Spleen (tissue), 11 donors: ENCODE results near the gene PACS1. TPM values are rescaled to one million over a fixed set of nuclear protein-coding genes. Genes with fewer than 3 reads are reported as not detected.

Experiments used
- DNase-seq: peaks from one replicate; pipeline ENCODE4 v3.0.0-alpha.2; 2020
- H3K27ac ChIP-seq, 8 donors: fragments of 200-600 bp; sonication (generic) in 7 of 8; 1 replicate in 4 of 8; 2 replicates in 4 of 8; pipeline versions ENCODE4 v1.5.0 to v1.8.0; 2016 to 2021; ENCODE audit warnings: inconsistent platforms in 4 of 8, mild to moderate bottlenecking in 4 of 8, moderate library complexity in 1 of 8
- H3K27me3 ChIP-seq, 7 donors: fragments of 200-600 bp; sonication (generic) in 6 of 7; replicated peaks in 1 of 7; 1 replicate in 4 of 7; 2 replicates in 3 of 7; pipeline versions ENCODE4 v1.5.0 to v1.8.0; 2016 to 2021; ENCODE audit warnings: inconsistent platforms in 3 of 7, mild to moderate bottlenecking in 1 of 7
- H3K36me3 ChIP-seq, 6 donors: fragments of 200-600 bp; sonication (generic) in 5 of 6; 1 replicate in 4 of 6; 2 replicates in 2 of 6; pipeline versions ENCODE4 v1.5.0 to v1.8.0; 2016 to 2021; ENCODE audit warnings: inconsistent platforms in 2 of 6
- H3K4me1 ChIP-seq, 6 donors: fragments of 200-600 bp; sonication (generic) in 5 of 6; 1 replicate in 3 of 6; 2 replicates in 3 of 6; pipeline versions ENCODE4 v1.5.0 to v1.8.0; 2016 to 2021; ENCODE audit warnings: inconsistent platforms in 3 of 6
- H3K4me3 ChIP-seq, 8 donors: fragments of 200-600 bp; sonication (generic) in 7 of 8; 1 replicate in 4 of 8; 2 replicates in 4 of 8; pipeline versions ENCODE4 v1.5.0 to v1.8.0; 2016 to 2021; ENCODE audit warnings: inconsistent platforms in 4 of 8, mild to moderate bottlenecking in 4 of 8, moderate library complexity in 2 of 8
- H3K9me3 ChIP-seq, 8 donors: fragments of 200-600 bp; sonication (generic) in 7 of 8; 1 replicate in 4 of 8; 2 replicates in 4 of 8; pipeline versions ENCODE4 v1.5.0 to v1.8.0; 2016 to 2021; ENCODE audit warnings: inconsistent platforms in 4 of 8
- POLR2A ChIP-seq, 3 donors: fragments of 450-650 bp; IDR thresholded peaks; one replicate each; pipeline ENCODE4 v1.5.1; 2017; ENCODE audit warnings: antibody characterized with exemption in 3 of 3, mild to moderate bottlenecking in 1 of 3
- POLR2AphosphoS5 ChIP-seq, 3 donors: sonication (generic); formaldehyde crosslinking; IDR thresholded peaks; one replicate each; pipeline ENCODE4 v1.5.1; 2017; ENCODE audit warnings: antibody characterized with exemption in 3 of 3
- WGBS, 5 donors: extraction: QIAGEN DNeasy Blood & Tissue Kit in 3 of 5; methylation state at CpG; one replicate each; pipeline versions ENCODE4 v1.1.5 to v1.1.7; 2013 to 2018; 5-methylcytosine and 5-hydroxymethylcytosine counted together
- intact Hi-C: fragments of 100-400 bp; cut with DNase I; formaldehyde crosslinking; loops from one replicate; pipeline ENCODE4 v1.15.0; 2023; ENCODE audit warnings: low total_unique reads
- polyA plus RNA-seq, 3 donors: library from polyadenylated mRNA; stranded (reverse); fragments of 200-250 nt; gene quantifications; one replicate each; pipeline ENCODE4 v1.2.1, GENCODE V29; 2013
- total RNA-seq, 7 donors: library from RNA; depleted of rRNA in 3 of 7; stranded (reverse); fragments of >200 nt in 3 of 7; fragmentation: NEBNext Ultra II Directional in 4 of 7; extraction: Animal tissue kit (Norgen Biotek cat#: 25700) in 4 of 7; gene quantifications; one replicate each; pipeline versions ENCODE4 v1.1.0 to v1.2.1, GENCODE V29; 2016 to 2021
- TF ChIP-seq, protein P1 (sequence below), 11 experiments: fragments of 200-600 bp in 7 of 11; fragments of 450-650 bp in 4 of 11; sonication (generic) in 4 of 11; IDR thresholded peaks in 8 of 11; conservative IDR thresholded peaks in 3 of 11; 1 replicate in 7 of 11; 2 replicates in 4 of 11; pipeline versions ENCODE4 v1.4.0 to v1.8.0; 2016 to 2021; ENCODE audit warnings: antibody characterized with exemption in 11 of 11, inconsistent platforms in 4 of 11, mild to moderate bottlenecking in 1 of 11
- donor health status: healthy with polysubstance abuse.
- donor health status: DM: no; HTN: no; CAD: no; lungs with moderate emphysema.
- donor health status: DM: no; HTN: no; CAD: no.
- donor health status: Bipolar disorder and iron deficiency.
- donor health status: healthy.
- donor health status: DM: no; HTN: no; CAD: no.
- donor health status: DM: yes; HTN: yes; CAD: no.

The PACS1 gene
- total and polyA plus RNA-seq, 10 donors: 20.6 to 126 (median 98.8) TPM

- H3K27me3 ChIP-seq: no peaks in the 10 kb centered on the region
- H3K4me1 ChIP-seq: peaks cover 0 to 30% (median 10%) of the 10 kb centered on the region in 6 donors
- WGBS, 5 donors: 80 to 89% (median 84%) methylated on average over 24 to 25 of the region's 25 CpGs
- peaks cover 0 to 100% (median 81%) of the 10 kb centered on the region in 6 donors for H3K36me3 ChIP-seq
- intact Hi-C loops: no loop called here
- H3K27ac ChIP-seq: no peak overlapping the region
- no peaks in the 10 kb centered on the region for H3K9me3 ChIP-seq
- H3K4me3 ChIP-seq: no peak overlapping the region
- DNase-seq: no peak
- TF ChIP-seq POLR2A (IDR thresholded peaks at IDR 0.05) (no peak), POLR2AphosphoS5 (IDR thresholded peaks at IDR 0.05) (peak in 1 of 3 donors; percentile 40)
These were observed 170.1 kb downstream of the PACS1 start for GRCh38 chr11:66239998-66240780.

- Histone ChIP-seq H3K4me3 (no peak overlapping the region), H3K9me3 (no peaks in the 10 kb centered on the region), H3K27ac (no peak overlapping the region), H3K4me1 (peaks cover 0 to 30% (median 10%) of the 10 kb centered on the region in 6 donors), H3K27me3 (no peaks in the 10 kb centered on the region), H3K36me3 (peaks cover 0 to 100% (median 77%) of the 10 kb centered on the region in 6 donors)
- TF ChIP-seq, protein P1, sequence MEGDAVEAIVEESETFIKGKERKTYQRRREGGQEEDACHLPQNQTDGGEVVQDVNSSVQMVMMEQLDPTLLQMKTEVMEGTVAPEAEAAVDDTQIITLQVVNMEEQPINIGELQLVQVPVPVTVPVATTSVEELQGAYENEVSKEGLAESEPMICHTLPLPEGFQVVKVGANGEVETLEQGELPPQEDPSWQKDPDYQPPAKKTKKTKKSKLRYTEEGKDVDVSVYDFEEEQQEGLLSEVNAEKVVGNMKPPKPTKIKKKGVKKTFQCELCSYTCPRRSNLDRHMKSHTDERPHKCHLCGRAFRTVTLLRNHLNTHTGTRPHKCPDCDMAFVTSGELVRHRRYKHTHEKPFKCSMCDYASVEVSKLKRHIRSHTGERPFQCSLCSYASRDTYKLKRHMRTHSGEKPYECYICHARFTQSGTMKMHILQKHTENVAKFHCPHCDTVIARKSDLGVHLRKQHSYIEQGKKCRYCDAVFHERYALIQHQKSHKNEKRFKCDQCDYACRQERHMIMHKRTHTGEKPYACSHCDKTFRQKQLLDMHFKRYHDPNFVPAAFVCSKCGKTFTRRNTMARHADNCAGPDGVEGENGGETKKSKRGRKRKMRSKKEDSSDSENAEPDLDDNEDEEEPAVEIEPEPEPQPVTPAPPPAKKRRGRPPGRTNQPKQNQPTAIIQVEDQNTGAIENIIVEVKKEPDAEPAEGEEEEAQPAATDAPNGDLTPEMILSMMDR (IDR thresholded peaks at IDR 0.05 in 8 of 11, conservative IDR thresholded peaks at IDR 0.05 in 3 of 11): no peak
- TF ChIP-seq POLR2AphosphoS5 (IDR thresholded peaks at IDR 0.05): no peak
- no peak for TF ChIP-seq POLR2A (IDR thresholded peaks at IDR 0.05)
- no peak for DNase-seq
- intact Hi-C loops: no loop called here
- 88 to 94% (median 90%) methylated on average over 9 of the region's 9 CpGs for WGBS, 5 donors
These were observed 170.7 kb downstream of the PACS1 start for GRCh38 chr11:66240781-66241136.

GRCh38 chr11:66242095-66242765 is 172.2 kb downstream of the PACS1 start:
- Histone ChIP-seq H3K27ac (peak overlapping the region in 3 of 8 donors; percentile 0 to 20 (median 1)), H3K4me1 (peaks cover 0 to 30% (median 10%) of the 10 kb centered on the region in 6 donors), H3K9me3 (no peaks in the 10 kb centered on the region), H3K36me3 (peaks cover 0 to 100% (median 67%) of the 10 kb centered on the region in 6 donors), H3K27me3 (no peaks in the 10 kb centered on the region), H3K4me3 (no peak overlapping the region)
- DNase-seq: no peak
- TF ChIP-seq POLR2AphosphoS5 (IDR thresholded peaks at IDR 0.05): peak in 2 of 3 donors; percentile 19 to 39
- TF ChIP-seq, protein P1 (IDR thresholded peaks at IDR 0.05 in 8 of 11, conservative IDR thresholded peaks at IDR 0.05 in 3 of 11): no peak
- WGBS, 5 donors: 56 to 73% (median 67%) methylated on average over 5 to 14 of the region's 14 CpGs
- intact Hi-C loops: no loop called here

DNA sequence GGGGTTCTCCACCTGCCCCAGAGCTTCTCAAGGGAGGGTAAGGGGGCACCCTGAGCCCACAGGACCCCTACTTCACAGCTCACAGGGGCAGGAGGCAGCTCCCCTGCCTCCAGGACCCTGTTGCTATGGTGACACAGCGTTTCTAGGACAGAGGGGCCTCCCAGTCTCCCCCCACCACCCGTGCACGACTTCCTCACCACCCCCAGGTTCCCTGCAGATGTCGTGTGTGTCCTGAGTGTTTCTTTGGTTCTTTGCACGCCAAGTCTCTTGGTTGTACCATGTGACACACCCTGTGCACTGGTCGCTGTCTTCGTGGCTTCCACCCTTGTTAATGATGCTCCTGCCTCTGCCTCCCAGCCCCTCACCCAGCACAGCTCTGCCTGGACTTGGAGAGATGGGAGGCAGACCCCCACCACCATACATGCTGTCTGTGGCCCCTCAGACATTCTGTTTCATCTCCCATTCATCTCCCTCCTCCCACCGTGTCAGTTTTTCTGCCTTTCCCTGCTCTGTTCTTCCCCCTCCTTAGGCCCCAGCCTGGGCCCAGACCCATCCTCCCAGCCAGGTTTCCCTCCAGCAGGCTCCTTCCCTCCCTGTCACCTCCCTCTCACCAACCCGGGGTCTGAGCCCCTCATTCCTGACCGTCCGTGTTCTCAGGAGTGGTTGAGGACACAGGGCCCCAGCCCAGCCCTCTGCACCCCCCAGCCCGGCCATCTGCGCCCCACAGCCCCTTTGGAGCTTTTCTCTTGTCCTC is 173.9 kb downstream of the PACS1 start:
- TF ChIP-seq POLR2AphosphoS5 (IDR thresholded peaks at IDR 0.05): no peak
- TF ChIP-seq, protein P1 (IDR thresholded peaks at IDR 0.05 in 8 of 11, conservative IDR thresholded peaks at IDR 0.05 in 3 of 11): no peak
- Histone ChIP-seq H3K36me3 (peaks cover 0 to 91% (median 57%) of the 10 kb centered on the region in 6 donors), H3K27ac (no peak overlapping the region), H3K9me3 (no peaks in the 10 kb centered on the region), H3K4me3 (no peak overlapping the region), H3K4me1 (peaks cover 0 to 28% (median 10%) of the 10 kb centered on the region in 6 donors), H3K27me3 (no peaks in the 10 kb centered on the region)
- intact Hi-C loops: no loop called here
- no peak for DNase-seq
- 65 to 78% (median 72%) methylated on average over 13 of the region's 13 CpGs for WGBS, 5 donors
